ENCODE measurements around the gene PTPRE.

PTPRE gene

GRCh38 chr10:127872011-127872761, 34.7 kb upstream of the PTPRE start:
- DNase-seq (ENCODE audit: extremely low read depth, low read depth) = no peak
- TF ChIP-seq CTCF (IDR thresholded peaks at IDR 0.05; ENCODE audit: low read depth, low read length) = no peak

DNA sequence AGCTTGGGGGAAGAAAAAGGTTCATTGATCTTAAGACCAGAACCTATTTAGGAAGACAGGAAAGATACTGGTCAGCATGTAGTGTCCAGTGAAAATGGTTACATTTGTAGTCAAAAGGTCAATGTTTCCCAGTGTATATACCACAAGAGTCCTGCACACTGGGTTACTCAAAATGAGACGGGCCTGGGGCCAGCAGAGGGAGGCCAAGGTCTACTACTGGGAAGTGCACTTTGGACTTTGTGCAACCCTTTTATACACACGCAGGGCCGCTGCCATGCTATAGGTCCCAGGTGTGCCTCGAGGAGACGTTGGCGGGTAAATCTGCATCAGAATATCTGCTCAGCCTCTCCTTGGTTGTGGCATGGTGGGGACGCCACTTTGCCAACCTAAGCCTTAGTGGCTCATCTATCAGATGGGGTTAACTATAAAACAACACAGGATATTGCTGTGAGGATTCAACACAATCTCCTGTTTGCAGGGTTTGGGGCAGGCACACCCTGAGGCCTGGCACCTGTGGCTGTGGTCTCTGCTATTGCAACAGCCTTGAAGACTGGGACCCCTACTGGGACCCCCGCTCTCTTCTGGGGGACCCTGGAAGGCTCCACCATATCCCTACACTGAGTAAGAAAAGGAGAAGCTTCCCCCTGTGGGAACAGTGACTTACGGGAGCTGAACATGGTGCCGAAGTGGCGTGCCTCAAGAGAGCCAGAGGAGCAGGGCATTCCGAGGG, 33.9 kb upstream of the PTPRE start:
- TF ChIP-seq CTCF (IDR thresholded peaks at IDR 0.05; ENCODE audit: low read depth, low read length) = no peak
- no peak for DNase-seq (ENCODE audit: extremely low read depth, low read depth)

DNA sequence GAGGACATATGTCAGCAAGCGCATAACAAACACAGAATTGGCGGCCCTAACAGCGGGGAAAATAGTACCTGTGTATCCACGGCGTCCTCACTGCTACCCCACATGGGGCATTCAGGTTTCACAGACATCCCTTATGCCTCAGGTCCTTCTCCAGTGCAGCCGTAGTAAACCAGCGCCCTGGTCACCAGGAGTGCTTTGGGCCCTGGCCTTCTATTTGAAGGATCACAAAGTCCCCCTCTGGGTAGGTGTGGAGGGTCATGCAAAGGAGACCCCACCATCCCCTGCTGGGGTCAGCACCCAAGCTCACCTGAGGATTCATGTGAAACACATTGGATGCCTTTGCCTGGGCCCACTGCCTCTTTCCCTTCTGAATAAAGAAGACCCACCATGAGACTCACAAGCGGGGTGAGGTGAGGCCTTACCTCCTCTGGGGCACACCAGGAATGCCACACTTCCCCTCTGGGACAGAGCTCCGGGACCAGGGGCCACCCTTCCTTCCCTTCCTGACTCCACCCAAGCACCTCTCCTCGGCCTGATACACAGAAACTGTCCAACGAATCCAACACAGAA, 32.9 kb upstream of the PTPRE start:
- TF ChIP-seq CTCF (IDR thresholded peaks at IDR 0.05; ENCODE audit: low read depth, low read length) = no peak

DNA sequence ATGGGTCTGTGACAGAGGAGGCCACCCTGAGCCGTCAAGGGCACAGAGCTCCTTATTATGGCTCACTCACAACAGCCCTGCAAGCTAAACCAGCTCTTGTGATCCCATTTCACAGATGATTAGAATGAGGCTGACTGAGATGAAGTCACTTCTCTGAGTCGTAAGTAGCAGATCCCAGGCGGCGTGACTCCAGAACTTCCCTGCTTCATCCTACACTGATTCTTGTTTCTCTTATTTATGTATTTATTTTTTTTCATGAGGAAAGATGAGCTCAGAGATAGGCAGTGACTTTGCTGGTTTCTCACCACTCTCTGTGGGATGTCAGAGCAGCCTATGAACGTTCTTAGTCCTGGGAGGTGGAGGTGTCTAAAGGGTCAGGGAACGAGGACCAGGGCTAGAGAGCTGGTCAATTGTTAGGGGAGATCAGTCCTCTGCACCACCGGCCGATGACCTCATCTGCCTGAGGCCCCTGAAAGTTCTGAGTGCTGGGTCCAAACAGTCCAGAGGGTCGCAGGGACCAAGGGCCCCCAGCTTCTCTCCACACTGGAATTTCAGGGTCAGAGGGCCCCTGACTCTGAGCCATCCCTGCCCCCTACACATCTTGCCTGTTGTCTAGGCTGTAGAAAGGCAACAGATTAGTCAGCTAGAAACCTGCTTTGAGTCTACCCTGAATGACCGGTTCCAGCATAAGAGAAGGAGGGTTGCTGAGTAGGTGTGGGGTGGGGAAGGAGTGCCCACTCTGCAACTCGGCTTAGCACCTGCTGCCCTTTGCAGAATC, 32.0 kb upstream of the PTPRE start:
- no peak for DNase-seq (ENCODE audit: extremely low read depth, low read depth)
- no peak for TF ChIP-seq CTCF (IDR thresholded peaks at IDR 0.05; ENCODE audit: low read depth, low read length)

More for the DNA sequence above, 32.9 kb upstream of the PTPRE start:
- no peak for DNase-seq (ENCODE audit: extremely low read depth, low read depth)

DNA sequence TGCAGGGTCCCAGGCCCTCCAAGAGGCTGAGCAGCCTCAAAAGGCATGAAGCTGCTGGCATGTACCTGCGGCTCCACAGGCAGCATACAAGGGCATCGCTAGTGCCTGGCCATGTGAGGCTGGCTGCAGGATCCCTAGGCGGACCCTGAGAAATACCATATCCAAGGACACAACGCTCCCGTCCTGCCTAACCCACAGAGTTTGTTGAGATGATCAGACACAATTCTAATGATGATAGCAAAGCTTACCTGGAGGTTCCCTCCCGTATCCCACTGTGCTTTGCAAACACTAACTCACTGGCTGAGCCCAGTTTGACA, 31.5 kb upstream of the PTPRE start:
- no peak for TF ChIP-seq CTCF (IDR thresholded peaks at IDR 0.05; ENCODE audit: low read depth, low read length)
- no peak for DNase-seq (ENCODE audit: extremely low read depth, low read depth)

DNA sequence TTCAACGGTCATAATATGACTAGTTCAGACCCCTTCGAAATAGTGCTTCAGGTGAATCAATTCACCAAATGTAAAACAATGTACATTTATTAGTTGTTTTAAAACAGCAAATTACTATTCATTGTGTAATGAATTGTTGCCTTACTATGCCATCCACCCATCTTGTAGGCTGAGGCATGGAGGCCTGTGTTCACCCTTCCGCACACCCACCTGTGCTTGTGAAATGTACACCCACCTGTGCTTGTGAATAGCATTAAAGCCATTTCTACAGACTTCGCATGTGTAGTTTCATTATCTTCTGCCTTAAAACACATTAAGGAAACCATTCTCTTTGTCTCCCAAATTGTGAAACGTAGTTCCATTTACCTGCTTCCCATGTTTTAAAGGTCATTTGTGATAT, 31.0 kb upstream of the PTPRE start:
- DNase-seq (ENCODE audit: extremely low read depth, low read depth) = no peak
- TF ChIP-seq CTCF (IDR thresholded peaks at IDR 0.05; ENCODE audit: low read depth, low read length) = no peak

Measured in AG09319 (cell line).